Measurements from ENCODE around the gene MAPK1.
"Not testable (repeated sequence)": the region's sequence is repeated elsewhere in the genome, so short reads cannot be mapped to it uniquely, and the experiment has no call there.

Gene MAPK1

GRCh38 chr22:21881841-21882753, 14.7 kb upstream of the MAPK1 start:
- no peak for DNase-seq (ENCODE audit: low read depth)

- DNase-seq (ENCODE audit: low read depth): no peak
These were observed 9.2 kb upstream of the MAPK1 start for GRCh38 chr22:21876486-21877176.

GRCh38 chr22:21874953-21875352, 7.5 kb upstream of the MAPK1 start:
- not testable (repeated sequence) for DNase-seq (ENCODE audit: low read depth)

GRCh38 chr22:21873619-21874018, 6.2 kb upstream of the MAPK1 start:
- DNase-seq (ENCODE audit: low read depth): no peak

- not testable (repeated sequence) for DNase-seq (ENCODE audit: low read depth)
These were observed 5.3 kb upstream of the MAPK1 start for GRCh38 chr22:21872741-21873140.

- DNase-seq (ENCODE audit: low read depth): no peak
These were observed 1.2 kb upstream of the MAPK1 start for GRCh38 chr22:21868651-21869050.

- DNase-seq (ENCODE audit: low read depth): no peak
These were observed 465 bp downstream of the MAPK1 start for GRCh38 chr22:21866833-21867527.

GRCh38 chr22:21865041-21865440, 2.4 kb downstream of the MAPK1 start:
- DNase-seq (ENCODE audit: low read depth): no peak

GRCh38 chr22:21862386-21863245, 4.8 kb downstream of the MAPK1 start:
- no peak for DNase-seq (ENCODE audit: low read depth)

- no peak for DNase-seq (ENCODE audit: low read depth)
These were observed 5.6 kb downstream of the MAPK1 start for GRCh38 chr22:21861851-21862250.

GRCh38 chr22:21861264-21861848, 6.1 kb downstream of the MAPK1 start:
- no peak for DNase-seq (ENCODE audit: low read depth)

GRCh38 chr22:21860491-21861039, 6.9 kb downstream of the MAPK1 start:
- DNase-seq (ENCODE audit: low read depth): no peak

- DNase-seq (ENCODE audit: low read depth): no peak
These were observed 9.2 kb downstream of the MAPK1 start for GRCh38 chr22:21858025-21858764.

GRCh38 chr22:21857481-21857914, 9.9 kb downstream of the MAPK1 start:
- DNase-seq (ENCODE audit: low read depth): no peak

- no peak for DNase-seq (ENCODE audit: low read depth)
These were observed 10.6 kb downstream of the MAPK1 start for GRCh38 chr22:21856868-21857267.

GRCh38 chr22:21856197-21856596, 11.2 kb downstream of the MAPK1 start:
- no peak for DNase-seq (ENCODE audit: low read depth)

GRCh38 chr22:21855676-21856075, 11.8 kb downstream of the MAPK1 start:
- no peak for DNase-seq (ENCODE audit: low read depth)

GRCh38 chr22:21850660-21851059, 16.8 kb downstream of the MAPK1 start:
- no peak for DNase-seq (ENCODE audit: low read depth)

GRCh38 chr22:21849489-21849888, 18.0 kb downstream of the MAPK1 start:
- DNase-seq (ENCODE audit: low read depth): no peak

- not testable (repeated sequence) for DNase-seq (ENCODE audit: low read depth)
These were observed 19.4 kb downstream of the MAPK1 start for GRCh38 chr22:21848057-21848456.

Measured in T-helper 22 cell (primary cell).